Neural cell (in vitro differentiated cells): Measurements from ENCODE around the gene SLC29A4.

ENCODE experiments used
- POLR2AphosphoS5 ChIP-seq: IDR thresholded peaks from 2 replicates; pipeline ENCODE4 v1.6.1; 2012
- SMC3 ChIP-seq: fragments of 450-650 bp; conservative IDR thresholded peaks from 2 replicates; pipeline ENCODE4 v1.6.1; 2014; ENCODE audit warnings: antibody characterized with exemption, mild to moderate bottlenecking, moderate library complexity; ENCODE audit not compliant: poor library complexity
- TF ChIP-seq, protein P1 (sequence below): fragments of 450-650 bp; IDR thresholded peaks from 2 replicates; pipeline ENCODE4 v1.5.1; 2014; ENCODE audit warnings: antibody characterized with exemption, mild to moderate bottlenecking, moderate library complexity; ENCODE audit not compliant: poor library complexity, severe bottlenecking

DNA sequence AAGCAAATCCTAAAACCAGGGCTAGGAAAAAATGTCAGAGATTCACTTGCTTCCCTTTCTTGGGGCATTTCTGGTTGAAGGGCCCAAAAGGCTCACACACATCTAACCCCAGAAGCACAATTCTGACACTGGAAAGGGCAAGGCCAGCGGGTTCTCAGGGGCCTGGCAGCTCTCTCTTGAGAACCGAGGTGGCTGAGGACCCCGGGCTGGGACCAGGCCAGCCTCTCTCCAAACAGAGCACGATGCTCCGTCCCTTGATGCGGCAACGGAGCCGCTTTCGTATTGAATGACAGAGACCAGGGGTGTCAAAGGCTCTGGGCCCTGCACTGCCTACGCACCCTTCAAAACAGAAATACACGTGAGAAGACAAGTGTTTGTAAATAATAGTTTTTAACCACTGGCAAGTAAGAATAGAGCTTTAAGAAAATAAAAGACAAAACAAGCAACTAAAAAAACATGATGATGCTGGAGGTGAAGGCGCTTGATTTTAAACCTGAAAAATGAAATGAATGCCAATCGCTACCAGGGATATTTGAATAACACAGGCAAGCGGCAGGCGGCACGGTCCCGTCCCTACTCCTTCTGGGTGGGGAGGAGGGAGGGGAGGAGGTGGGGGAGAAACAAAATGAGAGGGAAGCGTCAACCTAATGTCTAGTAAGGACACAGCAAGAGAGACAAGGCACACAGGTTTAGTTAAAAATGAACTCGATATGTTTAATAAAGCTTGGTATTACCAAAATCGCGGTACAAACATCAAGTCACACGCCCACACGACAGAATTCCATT, 68.0 kb downstream of the SLC29A4 start:
- TF ChIP-seq, protein P1, sequence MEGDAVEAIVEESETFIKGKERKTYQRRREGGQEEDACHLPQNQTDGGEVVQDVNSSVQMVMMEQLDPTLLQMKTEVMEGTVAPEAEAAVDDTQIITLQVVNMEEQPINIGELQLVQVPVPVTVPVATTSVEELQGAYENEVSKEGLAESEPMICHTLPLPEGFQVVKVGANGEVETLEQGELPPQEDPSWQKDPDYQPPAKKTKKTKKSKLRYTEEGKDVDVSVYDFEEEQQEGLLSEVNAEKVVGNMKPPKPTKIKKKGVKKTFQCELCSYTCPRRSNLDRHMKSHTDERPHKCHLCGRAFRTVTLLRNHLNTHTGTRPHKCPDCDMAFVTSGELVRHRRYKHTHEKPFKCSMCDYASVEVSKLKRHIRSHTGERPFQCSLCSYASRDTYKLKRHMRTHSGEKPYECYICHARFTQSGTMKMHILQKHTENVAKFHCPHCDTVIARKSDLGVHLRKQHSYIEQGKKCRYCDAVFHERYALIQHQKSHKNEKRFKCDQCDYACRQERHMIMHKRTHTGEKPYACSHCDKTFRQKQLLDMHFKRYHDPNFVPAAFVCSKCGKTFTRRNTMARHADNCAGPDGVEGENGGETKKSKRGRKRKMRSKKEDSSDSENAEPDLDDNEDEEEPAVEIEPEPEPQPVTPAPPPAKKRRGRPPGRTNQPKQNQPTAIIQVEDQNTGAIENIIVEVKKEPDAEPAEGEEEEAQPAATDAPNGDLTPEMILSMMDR: no peak
- TF ChIP-seq POLR2AphosphoS5: no peak
- TF ChIP-seq SMC3: no peak
